Embryonic facial prominence (tissue), 1 donor: Measurements from ENCODE around the gene IDE.
"Not testable (repeated sequence)": the region's sequence is repeated elsewhere in the genome, so short reads cannot be mapped to it uniquely, and the experiment has no call there.

ENCODE experiments used
- DNase-seq: peaks from one replicate; pipeline ENCODE4 v3.0.0-alpha.2; 2016; ENCODE audit errors: extremely low spot score

The IDE gene

DNA sequence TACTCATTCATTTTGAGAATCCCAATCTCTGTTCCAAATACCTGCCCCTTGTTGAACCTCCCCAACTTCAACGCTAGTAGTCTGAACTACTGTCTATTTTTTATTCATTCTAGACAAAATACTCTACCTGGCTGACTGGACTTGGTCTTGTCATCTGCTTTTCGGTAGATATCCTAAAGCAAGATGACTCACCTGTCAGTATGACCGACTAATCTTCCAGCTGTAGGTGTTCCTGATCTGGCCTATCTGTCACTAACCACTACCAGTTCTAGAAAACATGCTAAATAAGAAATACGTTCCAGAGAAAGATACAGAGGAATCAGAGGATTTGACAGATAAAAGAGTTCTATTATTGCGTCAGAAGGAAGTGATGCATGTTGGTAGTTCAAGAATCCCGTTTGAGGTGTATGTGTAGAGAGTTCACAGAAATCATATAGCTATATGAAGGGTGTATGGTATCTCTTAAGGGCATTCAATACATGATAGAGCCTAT, 81.1 kb downstream of the IDE start:
- DNase-seq = no peak

DNA sequence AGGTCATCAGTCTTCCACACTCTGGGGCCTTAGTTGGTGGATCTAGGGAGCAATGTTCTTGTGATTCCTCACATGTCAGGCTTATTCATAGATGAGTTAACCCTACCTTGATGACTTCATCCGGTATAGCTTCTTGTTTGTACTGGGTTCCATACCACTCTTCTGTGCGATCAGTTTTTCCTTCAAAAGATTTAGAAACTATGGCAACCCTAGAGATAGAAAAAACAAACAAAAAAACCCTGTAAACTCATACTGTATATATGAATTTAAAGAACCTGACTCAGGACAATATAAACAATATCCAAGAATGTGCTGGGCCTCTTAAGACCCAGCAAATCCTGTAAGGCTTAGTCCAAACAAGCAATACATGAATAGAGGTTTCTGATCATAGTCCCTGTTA, 83.5 kb downstream of the IDE start:
- DNase-seq = no peak

DNA sequence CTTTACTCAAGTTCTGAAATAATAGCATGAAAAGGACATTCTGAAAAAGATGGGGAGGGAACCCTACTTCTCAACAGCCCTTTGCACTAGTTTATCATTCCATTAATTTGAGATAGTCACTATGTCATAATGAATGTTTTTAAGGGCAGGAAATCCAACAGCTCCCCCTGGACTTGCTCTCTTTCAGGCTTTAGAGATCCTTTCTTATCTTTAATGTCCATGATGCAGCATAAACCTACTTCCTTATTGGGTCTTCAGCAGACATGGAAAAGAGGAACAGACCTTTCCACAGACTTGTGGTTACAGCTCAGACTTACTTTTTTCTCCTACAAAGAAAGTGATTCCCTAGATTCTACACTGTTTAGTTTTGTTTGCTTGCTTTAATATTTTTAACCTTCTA, 87.3 kb downstream of the IDE start:
- DNase-seq = no peak

DNA sequence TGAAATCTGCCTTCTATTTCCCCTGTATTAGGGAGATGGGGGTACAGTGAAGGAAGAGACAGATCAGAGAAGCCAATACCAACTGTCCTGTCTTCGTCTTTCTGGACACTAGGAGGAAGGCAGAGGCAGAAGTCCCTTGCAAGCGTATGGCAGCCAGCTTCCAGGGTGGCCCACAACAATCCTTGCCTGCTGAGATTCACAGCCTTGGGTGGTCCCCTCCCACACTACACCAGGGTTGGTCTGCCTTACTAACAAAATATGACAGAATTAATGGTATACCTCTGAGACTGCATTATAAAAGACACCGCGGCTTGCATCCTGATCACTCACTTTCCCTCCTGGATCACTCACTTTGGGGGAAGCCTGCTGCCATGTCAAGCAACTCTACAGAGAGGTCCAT, 90.4 kb downstream of the IDE start:
- DNase-seq = no peak

DNA sequence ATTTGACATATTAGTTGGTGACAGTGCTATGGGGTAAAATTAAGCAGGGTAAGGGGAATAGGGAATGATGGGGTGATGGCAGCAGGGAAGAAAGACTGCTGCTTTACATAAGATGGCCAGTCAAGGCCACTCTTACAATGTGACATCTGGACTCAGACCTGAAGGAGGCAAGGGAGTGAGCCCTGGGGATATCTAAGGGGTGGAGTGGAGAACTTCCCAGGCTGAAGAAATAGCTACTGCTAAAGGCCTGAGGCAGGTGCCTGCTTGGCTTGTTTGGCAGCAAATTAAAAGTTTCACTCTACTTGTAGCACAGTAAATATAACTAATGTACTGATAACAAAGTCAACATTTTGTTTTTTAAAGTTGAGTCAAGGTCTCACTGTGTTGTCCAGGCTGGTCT, 93.5 kb downstream of the IDE start:
- DNase-seq = no peak

DNA sequence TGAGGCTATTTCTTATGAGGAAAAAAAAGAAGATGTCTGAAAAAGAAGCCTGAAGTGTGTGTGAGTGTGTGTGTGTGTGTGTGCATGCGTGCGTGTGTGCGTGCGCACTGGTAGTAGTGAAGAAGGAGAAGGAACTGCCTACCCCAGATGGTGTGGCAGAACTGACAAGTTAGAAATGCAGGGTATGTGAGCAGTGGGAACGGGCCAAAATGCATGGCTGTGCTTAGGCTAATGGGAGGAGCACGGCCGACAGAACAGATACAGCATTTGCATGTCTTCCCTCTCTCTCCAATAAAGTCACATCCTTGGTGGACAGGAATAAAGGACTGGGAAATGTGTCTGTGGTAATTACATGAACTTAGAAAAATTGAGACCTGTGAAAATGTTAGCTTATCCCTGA, 94.3 kb downstream of the IDE start:
- DNase-seq = no peak

DNA sequence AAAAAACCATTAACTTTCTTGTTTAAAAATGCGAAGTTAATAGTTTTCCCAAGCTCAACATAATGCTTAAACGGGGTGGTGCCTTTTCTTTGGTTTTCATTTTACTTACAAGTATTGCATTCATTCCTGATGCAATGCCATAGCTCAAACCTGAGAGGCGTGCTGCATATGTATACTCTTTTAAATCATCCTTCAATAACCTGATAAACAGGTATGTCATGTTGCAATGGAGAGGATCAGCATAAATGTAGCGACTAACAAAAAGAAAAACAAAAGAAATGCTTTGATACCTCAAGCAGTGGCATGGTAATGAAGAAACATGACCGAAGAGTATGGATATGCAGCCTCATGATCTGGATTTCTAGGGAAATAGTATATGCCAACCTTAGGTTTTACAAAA, 95.4 kb downstream of the IDE start:
- no peak for DNase-seq

DNA sequence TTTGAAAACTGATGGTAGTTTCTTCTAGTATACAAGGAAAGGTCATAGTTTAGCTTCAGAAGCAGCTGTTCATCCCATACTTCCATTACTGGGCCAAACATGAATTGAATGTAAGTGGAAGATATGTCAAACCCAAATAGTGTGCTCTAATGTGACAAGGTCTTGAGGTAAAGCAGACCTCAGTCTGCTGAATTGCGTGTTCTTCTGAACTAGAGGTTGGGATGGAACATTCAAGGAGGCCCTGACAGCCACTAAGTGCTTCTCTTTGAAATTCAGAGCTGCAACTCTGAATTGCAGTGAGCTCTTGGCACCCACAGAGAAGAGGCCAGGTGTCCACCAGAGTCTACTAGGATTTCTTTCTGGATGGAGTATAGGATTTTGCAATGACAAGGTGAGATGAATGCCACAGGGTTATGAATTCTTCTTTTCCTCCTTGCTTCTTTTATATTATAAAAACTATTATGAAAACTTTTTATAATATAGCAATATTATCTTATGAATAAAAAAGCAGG, 98.5 kb downstream of the IDE start:
- no peak for DNase-seq

DNA sequence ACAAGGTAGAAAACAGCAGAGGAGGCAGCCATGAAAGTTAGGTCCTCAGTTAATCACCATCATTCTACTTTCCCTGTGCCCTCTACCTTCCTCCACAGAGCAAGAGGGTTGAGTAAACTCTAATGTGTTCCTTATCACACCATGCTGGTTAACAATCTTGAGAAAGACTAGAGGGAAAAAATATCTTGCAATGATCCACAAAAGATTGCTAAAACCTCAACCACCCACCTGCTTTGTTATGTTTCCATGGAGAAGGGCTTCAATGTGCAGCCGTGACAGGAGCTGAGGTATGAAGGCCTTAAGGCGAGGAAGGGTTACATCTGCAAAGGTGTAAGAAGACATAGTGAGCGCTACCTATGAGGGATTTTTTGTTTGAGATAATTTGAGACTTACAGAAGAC, 103.9 kb downstream of the IDE start:
- DNase-seq = no peak

DNA sequence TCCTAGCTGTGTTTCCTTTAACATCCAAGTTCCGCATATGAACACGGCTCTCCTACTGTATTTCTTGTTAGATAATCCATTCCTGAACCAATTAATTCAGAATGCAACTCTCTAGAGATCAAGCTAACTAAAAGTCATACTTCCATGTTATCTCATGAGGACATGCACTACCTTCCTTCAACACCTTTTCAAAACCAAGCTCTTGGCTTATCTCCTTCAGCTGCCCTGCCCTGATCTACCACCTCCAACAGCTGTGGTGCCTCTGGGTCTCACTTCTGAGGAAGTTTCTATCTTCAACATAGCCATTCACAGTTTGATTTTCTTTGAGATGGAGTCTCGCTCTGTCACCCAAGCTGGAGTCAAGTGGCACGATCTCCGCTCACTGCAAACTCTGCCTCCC, 109.5 kb downstream of the IDE start:
- DNase-seq = no peak

DNA sequence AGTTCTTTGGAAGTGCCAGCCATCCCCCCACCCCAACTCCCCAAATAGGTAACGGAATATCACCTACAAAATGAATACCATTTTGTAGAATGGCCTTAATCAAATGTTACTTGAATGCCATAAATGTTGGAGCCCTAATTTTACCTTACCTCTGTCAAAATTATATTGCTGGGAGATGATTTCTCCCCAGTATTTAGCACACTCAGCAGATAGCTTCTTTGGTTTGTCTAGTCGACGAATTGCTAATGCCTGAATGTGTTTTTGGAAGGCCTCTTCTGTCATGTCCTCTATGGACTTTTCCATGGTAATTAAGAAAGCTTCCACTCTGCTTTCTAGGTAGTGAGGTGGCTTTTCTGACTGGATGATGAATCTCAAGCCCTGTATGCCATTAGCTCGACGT, 110.3 kb downstream of the IDE start:
- no peak for DNase-seq

DNA sequence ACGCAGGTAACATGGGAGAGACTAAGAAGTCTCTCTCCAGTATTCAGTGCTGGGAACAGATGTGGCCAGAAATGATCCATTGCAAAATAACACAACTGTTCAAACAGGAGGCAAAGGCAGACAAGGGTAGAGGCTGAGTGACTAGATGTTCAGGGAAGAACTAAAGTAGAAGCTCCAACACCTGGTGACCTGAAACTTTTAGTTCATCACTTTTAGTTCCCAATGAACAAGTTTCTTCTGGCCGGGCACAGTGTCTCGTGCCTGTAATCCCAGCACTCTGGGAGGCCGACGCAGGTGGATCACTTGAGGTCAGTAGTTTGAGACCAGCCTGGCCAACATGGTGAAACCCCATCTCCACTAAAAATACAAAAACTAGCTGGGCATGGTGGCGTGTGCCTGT, 118.9 kb downstream of the IDE start:
- not testable (repeated sequence) for DNase-seq

DNA sequence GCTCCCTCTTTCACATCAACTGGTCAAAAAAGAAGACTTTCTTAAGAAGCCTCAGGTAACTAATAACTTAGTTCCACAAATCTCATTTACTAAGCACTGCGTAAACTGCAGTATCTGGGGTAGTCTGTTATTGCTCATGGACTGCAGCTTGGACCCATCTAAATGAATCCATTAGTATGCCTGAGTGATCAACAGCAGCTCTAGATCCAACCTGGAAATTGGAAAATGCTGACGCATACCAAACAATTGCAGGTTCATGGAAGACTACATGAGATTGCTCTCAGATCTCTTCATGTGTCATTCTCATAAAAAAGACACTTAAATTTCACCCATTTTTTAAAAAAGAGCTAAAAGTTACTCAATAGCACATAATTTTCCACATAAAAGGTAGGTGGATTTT, 121.6 kb downstream of the IDE start:
- DNase-seq = no peak

DNA sequence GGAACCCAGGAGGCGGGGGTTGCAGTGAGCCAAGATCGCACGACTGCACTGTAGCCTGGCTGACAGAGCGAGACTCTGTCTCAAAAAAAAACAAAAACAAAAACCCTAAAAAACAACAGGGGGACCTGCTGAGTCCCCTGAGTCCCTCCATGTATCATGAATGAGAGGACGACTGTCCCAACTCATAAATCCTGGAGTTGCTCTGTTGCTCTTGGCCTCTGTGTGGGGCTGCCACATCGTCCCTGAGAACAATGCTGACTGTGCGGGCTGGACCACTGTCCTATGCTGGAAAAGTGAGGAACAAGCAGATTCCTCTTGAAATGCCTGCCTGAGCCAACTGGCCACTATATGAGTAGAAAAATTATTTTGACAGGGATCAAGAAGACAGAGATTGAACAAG, 122.5 kb downstream of the IDE start:
- DNase-seq = no peak

DNA sequence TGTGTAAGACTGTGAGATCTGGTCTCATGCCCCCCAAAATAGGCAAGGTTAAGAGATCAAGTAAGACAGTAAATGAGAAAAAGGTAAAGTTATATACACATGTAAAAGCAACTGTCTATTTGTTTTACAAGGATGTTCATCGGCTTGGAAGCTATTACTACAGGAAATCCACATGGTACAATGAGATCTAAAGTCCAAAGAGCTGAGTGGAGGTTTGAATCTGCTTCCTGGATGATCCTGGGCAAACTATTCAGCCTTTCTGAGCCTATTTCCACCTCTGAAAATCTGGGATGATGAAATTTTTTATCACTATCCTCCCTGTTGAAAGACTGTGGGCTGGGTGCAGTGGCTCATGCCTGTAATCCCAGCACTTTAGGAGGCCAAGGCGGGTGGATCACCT, 123.0 kb downstream of the IDE start:
- no peak for DNase-seq

DNA sequence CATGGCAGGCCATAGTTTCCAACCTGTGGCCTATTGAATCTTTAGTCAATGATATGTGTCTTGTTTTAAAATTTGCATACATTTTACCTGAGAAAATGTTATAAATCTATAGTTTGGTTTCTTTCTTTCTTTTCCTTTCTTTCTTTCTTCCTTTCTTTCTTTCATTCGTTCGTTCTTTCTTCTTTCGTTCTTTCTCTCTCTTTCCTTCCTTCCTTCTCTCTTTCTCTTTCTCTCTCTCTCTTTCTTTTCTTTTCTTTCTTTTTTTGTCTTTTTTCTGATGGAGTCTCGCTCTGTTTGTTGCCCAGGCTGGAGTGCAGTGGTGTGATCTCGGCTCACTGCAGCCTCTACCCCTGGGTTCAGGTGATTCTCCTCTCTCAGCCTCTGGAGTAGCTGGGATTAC, 133.3 kb downstream of the IDE start:
- no peak for DNase-seq

DNA sequence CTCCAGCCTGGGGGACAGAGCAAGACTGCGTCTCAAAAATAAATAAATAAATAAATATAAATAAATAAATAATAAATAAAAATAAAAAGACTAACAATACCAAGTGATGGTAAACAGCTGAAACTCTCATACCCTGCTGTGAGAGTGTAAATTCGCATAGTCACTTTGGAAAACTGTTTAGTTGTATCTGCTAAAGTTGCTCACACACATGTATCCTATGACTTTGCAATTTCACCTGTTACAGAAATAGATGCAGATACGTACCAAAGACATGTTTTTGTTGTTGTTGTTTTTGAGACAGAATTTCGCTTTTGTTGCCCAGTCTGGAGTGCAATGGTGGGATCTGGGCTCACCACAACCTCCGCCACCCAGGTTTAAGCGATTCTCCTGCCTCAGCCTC, 135.7 kb downstream of the IDE start:
- DNase-seq = no peak

DNA sequence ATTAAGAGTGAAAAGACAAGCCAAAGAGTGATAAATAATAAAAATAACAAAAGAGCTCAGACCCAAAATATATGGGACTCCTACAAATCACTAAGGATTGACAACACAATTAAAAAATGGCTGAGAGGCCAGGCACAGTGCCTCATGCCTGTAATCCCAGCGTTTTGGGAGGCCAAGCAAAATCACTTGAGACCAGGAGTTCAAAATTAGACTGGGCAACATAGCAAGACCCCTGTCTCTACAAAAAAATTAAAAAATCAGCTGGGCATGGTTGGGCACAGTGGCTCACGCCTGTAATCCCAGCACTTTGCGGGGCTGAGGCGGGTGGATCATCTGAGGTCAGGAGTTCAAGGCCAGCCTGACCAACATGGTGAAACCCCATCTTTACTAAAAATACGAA, 137.3 kb downstream of the IDE start:
- DNase-seq = no peak

DNA sequence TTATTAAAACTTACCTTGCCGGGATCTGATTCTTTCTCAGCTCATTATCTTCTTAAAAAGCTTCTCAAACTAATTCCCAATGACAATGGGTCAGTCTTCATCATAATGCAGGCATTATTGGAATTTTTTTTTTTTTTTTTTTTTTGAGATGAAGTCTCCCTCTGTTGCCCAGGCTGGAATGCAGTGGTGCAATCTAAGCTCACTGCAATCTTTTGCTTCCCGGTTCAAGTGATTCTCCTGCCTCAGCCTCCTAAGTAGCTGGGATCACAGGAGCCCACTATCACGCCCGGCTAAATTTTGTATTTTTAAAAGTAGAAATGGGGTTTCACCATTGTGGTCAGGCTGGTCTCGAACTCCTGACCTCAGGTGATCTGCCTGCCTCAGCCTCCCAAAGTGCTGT, 137.8 kb downstream of the IDE start:
- not testable (repeated sequence) for DNase-seq

DNA sequence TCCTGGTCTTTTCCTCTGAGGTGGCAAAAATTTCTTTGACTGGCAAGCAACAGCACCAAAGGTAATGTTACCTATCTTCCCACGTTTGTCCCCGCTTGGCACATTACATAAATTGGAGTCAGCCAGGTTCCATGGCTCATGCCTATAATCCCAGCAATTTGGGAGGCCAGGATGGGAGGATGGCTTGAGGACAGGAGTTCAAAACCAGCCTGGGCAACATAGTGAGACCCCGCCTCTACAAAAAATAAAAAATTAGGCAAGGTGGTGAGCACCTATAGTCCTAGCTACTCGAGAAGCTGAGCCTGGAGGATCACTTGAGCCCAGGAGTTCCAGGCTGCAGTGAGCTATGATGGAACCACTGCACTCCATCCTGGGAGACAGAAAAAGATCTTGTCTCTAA, 139.5 kb downstream of the IDE start:
- DNase-seq = no peak

DNA sequence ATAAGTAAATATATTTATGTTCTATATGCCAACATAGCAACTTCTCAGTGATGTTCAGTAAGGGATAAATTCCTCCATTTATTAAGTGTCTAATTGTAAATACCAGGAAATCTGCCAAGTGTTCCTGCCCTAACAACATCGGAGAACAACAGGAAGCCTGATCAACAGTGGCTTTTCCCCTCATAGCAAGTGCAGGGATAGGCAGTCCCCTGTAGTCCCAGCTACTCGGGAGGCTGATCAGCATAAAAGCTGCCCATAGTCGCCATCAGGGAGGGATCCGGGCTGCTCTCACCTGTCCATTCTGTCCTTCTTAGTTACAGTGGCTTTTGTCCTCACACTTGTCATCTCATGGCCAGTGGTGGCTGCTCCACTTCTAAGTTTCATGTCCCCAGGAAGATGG, 141.3 kb downstream of the IDE start:
- DNase-seq = no peak

DNA sequence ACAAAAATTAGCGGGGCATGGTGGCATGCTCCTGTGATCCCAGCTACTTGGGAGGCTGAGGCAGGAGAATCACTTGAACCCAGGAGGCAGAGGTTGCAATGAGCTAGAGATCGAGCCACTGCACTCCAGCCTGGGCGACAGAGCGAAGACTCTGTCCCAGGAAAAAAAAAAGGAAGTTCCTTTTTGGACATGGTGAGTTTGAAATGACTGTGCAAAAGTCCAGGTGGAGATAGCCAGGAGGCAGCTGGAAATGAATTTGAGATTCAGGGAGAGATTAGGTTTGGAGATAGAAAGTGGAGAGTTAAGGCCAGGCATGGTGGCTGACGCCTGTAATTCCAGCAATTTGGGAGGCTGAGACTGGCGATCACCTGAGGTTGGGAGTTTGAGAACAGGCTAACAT, 143.8 kb downstream of the IDE start:
- no peak for DNase-seq

DNA sequence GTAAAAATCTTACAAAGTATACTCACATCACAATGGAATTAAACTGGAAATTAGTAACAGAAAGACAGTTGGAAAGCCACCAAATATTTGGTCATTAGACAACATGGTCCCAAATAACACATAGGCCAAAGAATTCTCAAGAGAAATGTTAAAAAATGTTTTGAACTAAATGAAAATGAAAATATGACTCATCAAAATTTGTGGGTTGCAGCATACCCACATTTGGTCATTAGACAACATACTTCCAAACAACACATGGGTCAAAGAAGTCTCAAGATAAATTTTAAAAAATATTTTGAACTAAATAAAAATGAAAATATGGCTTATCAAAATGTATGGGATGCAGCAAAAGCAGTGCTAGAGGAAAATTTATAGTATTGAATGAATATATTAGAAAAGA, 152.3 kb downstream of the IDE start:
- no peak for DNase-seq

DNA sequence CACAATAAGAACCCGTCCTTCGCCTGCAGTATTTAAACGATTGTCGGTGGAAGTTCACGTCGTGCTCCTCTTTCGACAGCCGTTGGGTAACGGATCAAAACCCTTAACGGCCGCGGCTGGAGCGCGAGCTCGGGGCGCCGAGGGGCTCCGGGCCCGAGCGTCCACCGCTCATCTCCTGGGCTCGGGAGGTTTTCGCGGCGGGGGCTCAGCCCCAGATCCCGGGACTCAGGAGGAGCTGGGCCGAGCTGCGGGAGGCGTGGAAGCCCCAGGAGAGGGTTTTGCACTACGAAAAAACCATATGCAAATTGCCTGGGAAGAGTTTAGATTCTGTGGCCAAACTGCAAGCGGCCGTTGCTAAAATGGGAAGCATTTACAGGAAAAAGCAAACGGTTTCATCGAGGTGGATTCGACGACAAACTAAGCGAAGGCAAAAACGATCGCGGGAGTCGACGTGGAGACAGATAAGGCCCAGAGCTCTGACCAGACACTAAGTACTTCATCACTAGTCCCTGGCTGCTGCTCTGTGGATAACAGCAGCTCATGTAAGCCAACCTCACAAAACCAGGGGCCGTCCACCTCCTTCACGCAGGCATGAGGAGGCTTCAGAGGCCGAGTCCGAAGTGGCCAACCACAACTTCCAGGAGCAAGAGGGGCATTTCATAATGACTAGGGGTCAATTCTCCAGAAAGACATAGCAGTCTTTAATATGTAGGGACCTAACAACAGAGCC, 153.2 kb downstream of the IDE start:
- DNase-seq = no peak
